Trophoblast cell (in vitro differentiated cells and primary cell): ENCODE results near the gene LMBR1L.

Source experiments
- DNase-seq, 2 donors: peaks; one replicate each; pipeline ENCODE4 v3.0.0-alpha.2; 2016
- H2AFZ ChIP-seq: 2 replicates; pipeline ENCODE4 v1.6.1; 2013; ENCODE audit warnings: low read length, moderate library complexity, mild to moderate bottlenecking; ENCODE audit not compliant: insufficient read depth, poor library complexity
- H2AK5ac ChIP-seq: 2 replicates; pipeline ENCODE4 v1.6.1; 2013; ENCODE audit warnings: mild to moderate bottlenecking, low read length
- H2BK120ac ChIP-seq: 2 replicates; pipeline ENCODE4 v1.6.1; 2013; ENCODE audit warnings: low read length, mild to moderate bottlenecking, moderate library complexity; ENCODE audit not compliant: insufficient read depth, poor library complexity
- H2BK12ac ChIP-seq: 2 replicates; pipeline ENCODE4 v1.6.1; 2013; ENCODE audit warnings: mild to moderate bottlenecking, low read length, moderate library complexity
- H2BK5ac ChIP-seq: 2 replicates; pipeline ENCODE4 v1.6.1; 2013; ENCODE audit warnings: low read length, low read depth, moderate library complexity, mild to moderate bottlenecking; ENCODE audit not compliant: poor library complexity
- H3K14ac ChIP-seq: 2 replicates; pipeline ENCODE4 v1.6.1; 2013; ENCODE audit warnings: mild to moderate bottlenecking, low read length
- H3K18ac ChIP-seq: 2 replicates; pipeline ENCODE4 v1.6.1; 2013; ENCODE audit warnings: mild to moderate bottlenecking, low read length
- H3K23ac ChIP-seq: 2 replicates; pipeline ENCODE4 v1.6.1; 2013; ENCODE audit warnings: low read length
- H3K27ac ChIP-seq: 2 replicates; pipeline ENCODE4 v1.5.1; 2013; ENCODE audit warnings: low read depth, mild to moderate bottlenecking, inconsistent platforms, low read length, moderate library complexity
- H3K27me3 ChIP-seq: 2 replicates; pipeline ENCODE4 v1.6.1; 2013; ENCODE audit warnings: inconsistent platforms, mild to moderate bottlenecking, low read length, moderate library complexity; ENCODE audit not compliant: insufficient read depth
- H3K36me3 ChIP-seq, 2 experiments: 1 replicate in 1 of 2; 2 replicates in 1 of 2; pipeline ENCODE4 v1.6.1; 2013; ENCODE audit warnings: low read length in 2 of 2, mild to moderate bottlenecking in 2 of 2, moderate library complexity in 1 of 2; ENCODE audit not compliant: insufficient read depth in 2 of 2, control insufficient read depth in 1 of 2
- H3K4ac ChIP-seq: 2 replicates; pipeline ENCODE4 v1.6.1; 2013; ENCODE audit warnings: low read depth, mild to moderate bottlenecking, low read length, moderate library complexity
- H3K4me1 ChIP-seq, 2 experiments: 1 replicate in 1 of 2; 2 replicates in 1 of 2; pipeline ENCODE4 v1.6.1; 2013; ENCODE audit warnings: low read length in 2 of 2, mild to moderate bottlenecking in 2 of 2, moderate library complexity in 1 of 2; ENCODE audit not compliant: insufficient read depth in 2 of 2, control insufficient read depth in 1 of 2
- H3K4me2 ChIP-seq: 2 replicates; pipeline ENCODE4 v1.6.1; 2013; ENCODE audit warnings: inconsistent platforms, mild to moderate bottlenecking, low read length, moderate library complexity
- H3K4me3 ChIP-seq: 2 replicates; pipeline ENCODE4 v1.5.1; 2013; ENCODE audit warnings: mild to moderate bottlenecking, low read depth, low read length, inconsistent platforms
- H3K79me1 ChIP-seq: one replicate; pipeline ENCODE4 v1.6.1; 2013; ENCODE audit warnings: low read length
- H3K79me2 ChIP-seq: 2 replicates; pipeline ENCODE4 v1.6.1; 2013; ENCODE audit warnings: low read length, mild to moderate bottlenecking; ENCODE audit not compliant: control insufficient read depth, insufficient read depth, poor library complexity
- H3K9ac ChIP-seq: 2 replicates; pipeline ENCODE4 v1.6.1; 2013; ENCODE audit warnings: mild to moderate bottlenecking, low read length
- H3K9me3 ChIP-seq: 2 replicates; pipeline ENCODE4 v1.6.1; 2013; ENCODE audit warnings: low read depth, mild to moderate bottlenecking, control low read depth, inconsistent platforms, low read length; ENCODE audit not compliant: insufficient read depth
- H4K12ac ChIP-seq: 2 replicates; pipeline ENCODE4 v1.6.1; 2013; ENCODE audit warnings: low read depth, mild to moderate bottlenecking, low read length, moderate library complexity
- H4K8ac ChIP-seq: 2 replicates; pipeline ENCODE4 v1.6.1; 2013; ENCODE audit warnings: low read depth, mild to moderate bottlenecking, low read length, moderate library complexity
- H4K91ac ChIP-seq: one replicate; pipeline ENCODE4 v1.6.1; 2013; ENCODE audit warnings: low read depth, mild to moderate bottlenecking, low read length, moderate library complexity
- WGBS: extraction: QIAGEN DNeasy Blood & Tissue Kit; methylation state at CpG from one replicate; pipeline ENCODE4 v1.1.7; 2013; ENCODE audit warnings: missing lambda C conversion rate; ENCODE audit not compliant: insufficient read length, insufficient coverage; ENCODE audit errors: extremely low coverage; 5-methylcytosine and 5-hydroxymethylcytosine counted together

LMBR1L gene

DNA sequence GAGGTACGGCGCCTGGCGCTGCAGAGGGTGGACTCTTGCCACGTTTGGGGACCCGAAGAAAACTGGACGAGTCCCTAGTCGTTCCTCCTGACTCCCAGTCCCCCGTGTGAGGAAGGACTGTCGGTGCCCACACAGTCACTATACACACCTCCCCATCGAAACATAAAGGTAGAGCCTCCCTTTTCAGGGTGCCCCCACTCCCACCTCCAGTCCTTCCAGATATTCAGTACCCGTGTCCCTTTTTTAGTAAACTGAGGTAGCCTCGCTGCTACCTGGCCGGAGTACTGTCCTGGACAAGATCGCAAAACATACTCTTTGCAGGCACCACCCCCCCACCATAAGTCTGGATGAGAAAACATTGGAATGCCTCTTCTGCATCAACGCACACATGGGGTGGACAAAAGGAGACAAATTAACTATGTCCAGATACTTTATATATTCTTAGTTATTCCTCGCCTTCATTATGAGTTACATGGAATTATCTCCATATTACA is 49.4 kb downstream of the LMBR1L start:
- no peak overlapping the region for H2AK5ac ChIP-seq
- no peak overlapping the region for H3K4ac ChIP-seq

DNA sequence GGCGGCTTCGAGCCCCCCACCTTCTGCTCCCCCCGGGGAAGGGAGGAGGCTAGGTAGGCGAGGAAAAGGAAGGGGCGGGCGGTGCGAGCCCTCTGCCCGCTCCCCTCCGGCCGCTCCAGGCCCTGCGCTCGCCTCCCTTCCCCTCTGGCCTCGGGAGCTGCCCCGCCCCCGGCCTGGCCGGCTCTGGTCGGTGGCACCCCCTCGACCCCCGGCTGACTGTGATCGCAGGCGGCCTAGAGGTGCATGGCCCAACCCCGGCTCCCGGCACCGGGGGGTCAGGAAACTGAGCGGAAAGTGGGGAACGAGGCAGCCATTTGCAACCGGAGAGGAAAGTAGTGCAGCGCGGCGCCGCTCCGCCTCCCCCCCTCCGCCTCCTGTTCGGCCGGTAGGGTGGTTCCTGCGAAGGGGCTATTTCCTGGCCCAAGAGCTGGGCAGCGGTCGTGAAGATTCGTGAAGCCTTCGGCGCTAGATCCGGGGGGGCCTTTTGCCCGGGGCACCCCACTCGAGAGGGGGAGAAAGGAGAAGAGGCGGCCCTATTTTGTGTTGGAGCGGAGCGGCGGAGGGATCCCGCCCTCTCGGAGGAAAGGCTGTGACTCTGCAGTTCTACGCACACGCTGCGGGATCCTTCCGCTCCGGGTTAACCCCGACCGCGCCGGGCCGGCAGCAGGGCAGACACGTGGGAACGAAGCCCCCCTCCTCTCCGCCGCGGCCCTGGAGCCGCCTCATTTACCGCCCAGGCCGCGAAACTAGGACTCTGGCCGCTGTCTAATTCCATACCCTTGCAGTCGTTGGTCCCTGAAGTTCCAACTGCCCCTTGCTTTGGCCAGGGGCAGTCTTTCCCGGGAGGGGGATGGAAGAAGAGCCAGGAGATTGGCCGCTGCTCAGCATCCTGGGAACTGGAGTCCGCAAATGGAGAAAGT is 50.1 kb downstream of the LMBR1L start, which contains the start of gene KMT2D:
Gene KMT2D (minus strand): TSS at position 558 of the 920 bp plus-strand sequence. CDS start 5,470 bp downstream, outside the sequence.
- Histone ChIP-seq H3K4me1 (peaks cover 14 to 24% of the 10 kb centered on the region in 2 experiments), H3K18ac (peak within 1 kb of the TSS; percentile 96), H3K14ac (peak within 1 kb of the TSS; percentile 94), H3K27me3 (no peaks in the 10 kb centered on the region), H2BK5ac (peak within 1 kb of the TSS; percentile 99), H2BK120ac (peak within 1 kb of the TSS; percentile 97), H3K9me3 (no peaks in the 10 kb centered on the region), H3K79me1 (peaks cover 18% of the 10 kb centered on the region), H3K4me3 (peak within 1 kb of the TSS; percentile 92), H2AFZ (peak within 1 kb of the TSS; percentile 84), H4K8ac (peak within 1 kb of the TSS; percentile 97), H4K91ac (peak within 1 kb of the TSS; percentile 98), H3K23ac (no peak within 1 kb of the TSS), H3K79me2 (peaks cover 38% of the 10 kb centered on the region), H3K4me2 (peak within 1 kb of the TSS; percentile 86), H3K36me3 (peaks cover 2 to 4% of the 10 kb centered on the region in 2 experiments), H2BK12ac (no peak within 1 kb of the TSS), H3K27ac (peak within 1 kb of the TSS; percentile 86), H4K12ac (peak within 1 kb of the TSS; percentile 92), H3K9ac (peak within 1 kb of the TSS; percentile 99), H3K4ac (peak within 1 kb of the TSS; percentile 100), H2AK5ac (peak within 1 kb of the TSS; percentile 96)
- peak; percentile 75 to 90 for DNase-seq
- WGBS, result no CpG with 5 or more reads among the region's 74 CpGs

More for the DNA sequence above, 49.4 kb downstream of the LMBR1L start:
- Histone ChIP-seq H3K14ac (peak overlapping the region; percentile 85), H3K9ac (peak overlapping the region; percentile 55), H4K91ac (peak overlapping the region; percentile 60), H3K36me3 (no peaks in the 10 kb centered on the region), H3K4me3 (peak overlapping the region; percentile 92), H2BK5ac (peak overlapping the region; percentile 36), H3K27ac (no peak overlapping the region), H3K4me1 (peaks cover 14 to 24% of the 10 kb centered on the region in 2 experiments), H3K4me2 (peak overlapping the region; percentile 86), H3K79me2 (peaks cover 36% of the 10 kb centered on the region), H4K8ac (peak overlapping the region; percentile 97), H3K18ac (peak overlapping the region; percentile 91), H2BK120ac (peak overlapping the region; percentile 18), H3K23ac (no peak overlapping the region), H2AFZ (peak overlapping the region; percentile 30), H4K12ac (peak overlapping the region; percentile 12), H2BK12ac (no peak overlapping the region), H3K27me3 (no peaks in the 10 kb centered on the region), H3K9me3 (no peaks in the 10 kb centered on the region), H3K79me1 (peaks cover 18% of the 10 kb centered on the region)
- no CpG with 5 or more reads among the region's 16 CpGs for WGBS
- DNase-seq, result no peak

DNA sequence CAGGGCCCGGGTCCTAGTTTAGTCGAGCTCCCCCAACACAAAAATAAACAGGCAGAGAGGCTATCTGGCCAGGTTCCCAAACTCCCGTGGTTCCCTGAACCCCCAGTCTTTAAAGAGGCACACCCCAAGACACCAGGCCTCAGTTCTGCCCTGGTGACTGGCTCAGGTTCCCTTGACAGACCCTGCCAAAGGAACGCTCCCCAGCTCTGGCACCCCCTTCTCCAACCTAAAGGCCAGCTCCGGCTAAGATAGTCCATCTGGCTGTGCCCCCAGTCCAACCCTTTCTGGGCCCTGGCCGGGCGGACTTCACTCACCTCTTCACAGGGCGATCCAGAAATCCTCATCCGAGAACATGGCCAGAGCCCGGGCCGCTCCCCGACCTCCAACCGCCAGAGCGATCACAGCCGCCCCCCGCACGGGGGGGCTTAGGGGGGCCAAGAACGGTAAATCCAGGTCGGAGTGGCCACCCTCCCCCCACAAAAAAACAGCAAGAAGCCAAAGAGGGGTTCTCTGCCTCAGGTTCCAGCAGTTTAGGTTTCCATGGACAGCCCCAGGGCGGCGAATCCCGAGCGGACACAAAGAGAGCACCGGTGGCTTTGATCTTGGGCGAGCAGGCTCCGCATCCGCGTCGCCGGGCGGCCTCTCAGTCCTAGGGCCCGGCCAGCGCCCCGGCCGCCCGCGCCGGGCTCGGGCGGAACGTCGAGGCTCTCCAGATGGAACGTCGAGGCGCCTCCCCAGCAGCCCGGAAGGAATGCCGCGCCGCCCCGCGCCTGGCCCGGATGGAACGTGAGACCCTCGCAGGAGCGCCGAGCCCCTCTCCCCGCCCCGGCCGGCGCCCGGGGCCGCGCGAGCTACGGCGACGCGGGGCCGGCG is 51.1 kb downstream of the LMBR1L start:
- Histone ChIP-seq H3K27me3 (no peaks in the 10 kb centered on the region), H3K4me1 (peaks cover 14 to 24% of the 10 kb centered on the region in 2 experiments), H2BK12ac (no peak overlapping the region), H3K4me2 (peak overlapping the region; percentile 86), H2AFZ (peak overlapping the region; percentile 84), H2BK120ac (peak overlapping the region; percentile 97), H4K8ac (peak overlapping the region; percentile 97), H3K14ac (peak overlapping the region; percentile 94), H3K23ac (no peak overlapping the region), H3K79me1 (peaks cover 18% of the 10 kb centered on the region), H3K27ac (peak overlapping the region; percentile 86), H3K18ac (peak overlapping the region; percentile 96), H3K4ac (peak overlapping the region; percentile 100), H3K36me3 (peaks cover 5 to 12% of the 10 kb centered on the region in 2 experiments), H4K91ac (peak overlapping the region; percentile 98), H4K12ac (peak overlapping the region; percentile 88), H2BK5ac (peak overlapping the region; percentile 99), H3K9ac (peak overlapping the region; percentile 99), H3K9me3 (no peaks in the 10 kb centered on the region), H2AK5ac (peak overlapping the region; percentile 96), H3K79me2 (peaks cover 38% of the 10 kb centered on the region), H3K4me3 (peak overlapping the region; percentile 92)
- peak in 1 of 2 donors; percentile 62 for DNase-seq
- no CpG with 5 or more reads among the region's 70 CpGs for WGBS

DNA sequence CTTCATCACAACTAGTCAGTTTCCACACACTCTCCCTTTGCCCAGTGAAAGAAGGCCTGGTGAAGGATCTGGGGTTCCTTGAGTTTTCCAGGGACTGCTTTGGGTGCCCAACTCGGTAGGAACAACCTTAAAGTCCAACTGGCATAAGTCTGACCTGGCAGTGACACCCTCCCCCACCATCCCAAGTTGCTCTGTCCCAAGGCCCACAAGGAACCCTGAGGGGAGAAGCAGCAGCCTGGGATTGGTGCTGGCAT is 51.7 kb downstream of the LMBR1L start:
- no peak overlapping the region for H2BK12ac ChIP-seq
- H2AFZ ChIP-seq, result no peak overlapping the region
- WGBS, result no CpG with 5 or more reads among the region's 1 CpG
- peaks cover 14 to 24% of the 10 kb centered on the region in 2 experiments for H3K4me1 ChIP-seq
- no peaks in the 10 kb centered on the region for H3K9me3 ChIP-seq
- H2AK5ac ChIP-seq, result peak overlapping the region; percentile 96
- H3K79me2 ChIP-seq, result peaks cover 38% of the 10 kb centered on the region
- no peak overlapping the region for H3K23ac ChIP-seq
- H3K14ac ChIP-seq, result peak overlapping the region; percentile 94
- no peak overlapping the region for H3K27ac ChIP-seq
- H3K36me3 ChIP-seq, result peaks cover 11 to 18% of the 10 kb centered on the region in 2 experiments
- no peak for DNase-seq
- H3K9ac ChIP-seq, result peak overlapping the region; percentile 99
- H4K8ac ChIP-seq, result no peak overlapping the region
- peak overlapping the region; percentile 98 for H4K91ac ChIP-seq
- H4K12ac ChIP-seq, result no peak overlapping the region
- H2BK120ac ChIP-seq, result no peak overlapping the region
- H3K79me1 ChIP-seq, result peaks cover 18% of the 10 kb centered on the region
- peak overlapping the region; percentile 100 for H3K4ac ChIP-seq
- peak overlapping the region; percentile 92 for H3K4me3 ChIP-seq
- H3K4me2 ChIP-seq, result peak overlapping the region; percentile 86
- no peaks in the 10 kb centered on the region for H3K27me3 ChIP-seq
- H3K18ac ChIP-seq, result no peak overlapping the region
- peak overlapping the region; percentile 70 for H2BK5ac ChIP-seq
